HEK293T (cell line): ENCODE data around the gene CUL3.

ENCODE experiments used
- BHLHE40 ChIP-seq: fragments of 450-650 bp; IDR thresholded peaks from 2 replicates; pipeline ENCODE4 v1.6.1; 2016; ENCODE audit warnings: mild to moderate bottlenecking, moderate library complexity, borderline replicate concordance
- CTBP1 ChIP-seq: fragments of 450-650 bp; IDR thresholded peaks from 2 replicates; pipeline ENCODE4 v1.6.1; 2016; ENCODE audit warnings: borderline replicate concordance
- FOXM1 ChIP-seq: fragments of 450-650 bp; IDR thresholded peaks from 2 replicates; pipeline ENCODE4 v1.6.1; 2017; ENCODE audit warnings: mild to moderate bottlenecking, borderline replicate concordance

DNA sequence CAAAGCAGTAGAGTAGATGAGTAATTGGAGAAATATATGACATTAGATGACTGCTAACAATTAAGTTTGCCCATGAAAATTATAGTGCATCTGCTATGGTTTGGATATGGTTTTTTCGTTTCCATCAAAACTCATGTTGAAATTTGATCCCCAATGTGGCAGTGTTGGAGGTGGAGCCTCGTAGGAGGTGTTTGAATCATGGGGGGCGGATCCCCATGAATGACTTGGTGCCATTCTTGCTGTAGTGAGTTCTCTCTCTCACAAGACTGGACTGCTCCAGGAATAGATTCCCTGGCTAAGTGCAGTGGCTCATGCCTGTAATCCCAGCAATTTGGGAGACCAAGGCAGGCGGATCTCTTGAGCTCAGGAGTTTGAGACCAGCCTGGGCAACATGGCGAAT is 9.7 kb upstream of the CUL3 start:
- TF ChIP-seq BHLHE40, result no peak
- TF ChIP-seq CTBP1, result no peak
- TF ChIP-seq FOXM1, result no peak
